Esophagus mucosa (tissue), 1 donor: ENCODE data around the gene ABCA4. TPM values are rescaled to one million over a fixed set of nuclear protein-coding genes. Genes with fewer than 3 reads are reported as not detected.
"Not testable (repeated sequence)": the region's sequence is repeated elsewhere in the genome, so short reads cannot be mapped to it uniquely, and the experiment has no call there.

Source experiments
- ATAC-seq: fragments of 200-7000 bp; cut with Tn5 transposase; one replicate; pipeline ENCODE4 v1.9.1; 2020
- total RNA-seq: library from RNA; stranded (reverse); gene quantifications from one replicate; pipeline ENCODE4 v1.2.4, GENCODE V29; 2023
- donor health status: DM: yes; HTN: yes; CAD: no.

The ABCA4 gene
- total RNA-seq: 0.08 TPM

DNA sequence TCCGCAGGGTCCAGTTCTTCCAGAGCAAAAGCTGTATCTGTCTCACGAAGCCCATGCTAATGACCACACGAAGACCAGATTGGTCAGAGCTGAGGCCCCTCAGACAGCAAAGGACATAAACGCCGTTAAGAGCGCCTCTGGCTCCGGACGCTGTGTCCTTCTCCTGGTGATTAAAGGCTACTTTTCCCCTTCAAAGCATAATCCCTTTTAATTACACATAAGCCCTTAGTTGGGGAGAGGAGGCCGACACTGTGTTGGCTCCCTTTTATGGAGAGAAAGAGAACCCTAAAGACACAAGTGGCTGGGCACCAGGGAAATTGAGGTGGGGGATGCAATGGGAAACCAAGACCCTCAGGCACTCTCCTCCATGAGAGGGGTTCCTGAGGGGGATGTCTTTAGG, at the start of gene ABCA4:
Gene ABCA4 (minus strand): TSS at position 158 of the 400 bp plus-strand sequence. CDS start 103 bp downstream, at position 55.
- ATAC-seq: no peak

DNA sequence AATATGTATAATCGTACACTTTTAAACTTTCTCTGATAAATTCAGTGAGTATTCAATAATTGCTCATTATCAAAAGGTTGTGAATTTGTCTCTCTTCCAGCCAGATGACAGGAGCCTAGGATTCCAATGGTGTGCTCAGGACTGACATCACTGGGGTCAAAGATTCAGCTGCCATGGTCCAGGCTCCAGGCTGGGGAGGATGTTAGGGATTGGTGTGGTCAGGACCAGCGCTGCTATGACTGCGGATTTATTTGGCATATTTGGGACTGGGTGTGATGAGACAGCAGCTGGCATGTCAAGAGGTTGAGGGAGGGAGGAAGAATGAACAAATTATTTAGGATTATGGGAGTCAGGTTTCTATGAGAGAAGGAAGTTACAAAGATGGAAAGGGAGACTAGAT, 48.2 kb upstream of the ABCA4 start:
- ATAC-seq: no peak

DNA sequence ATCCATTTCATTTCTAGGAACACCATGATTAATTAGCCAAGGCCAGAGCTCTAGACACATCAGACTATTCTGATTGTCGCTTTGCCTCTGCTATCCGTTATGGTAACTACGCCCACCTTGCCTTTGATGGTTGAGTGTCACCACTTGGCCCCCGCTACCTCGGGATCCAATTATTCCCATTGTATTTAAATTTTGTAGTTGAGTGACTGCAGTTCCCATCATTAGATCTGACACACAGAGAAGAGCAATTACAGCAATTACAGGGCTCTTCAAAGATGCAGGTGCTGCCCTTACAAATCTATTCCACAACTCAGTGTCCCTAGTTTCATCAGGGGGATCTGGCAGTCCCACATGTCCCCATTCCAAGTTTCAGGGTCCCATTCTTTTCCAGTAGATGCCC, 44.9 kb upstream of the ABCA4 start:
- ATAC-seq: no peak

DNA sequence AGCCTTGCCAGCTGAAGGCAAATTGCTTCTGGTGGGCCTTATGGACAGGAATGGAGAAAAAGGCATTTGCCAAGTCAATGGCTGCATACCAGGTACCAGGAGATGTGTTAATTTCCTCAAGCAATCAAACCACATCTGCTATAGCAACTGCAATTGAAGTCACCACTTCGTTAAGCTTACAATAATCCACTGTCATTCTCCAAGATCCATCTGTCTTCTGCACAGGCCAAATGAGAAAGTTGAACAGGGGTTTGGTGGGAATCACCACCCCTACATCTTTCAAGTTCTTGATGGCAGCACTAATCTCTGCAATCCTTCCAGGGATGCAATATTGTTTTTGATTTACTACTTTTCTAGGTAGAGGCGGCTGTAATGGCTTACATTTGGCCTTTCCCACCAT, 43.9 kb upstream of the ABCA4 start:
- not testable (repeated sequence) for ATAC-seq

DNA sequence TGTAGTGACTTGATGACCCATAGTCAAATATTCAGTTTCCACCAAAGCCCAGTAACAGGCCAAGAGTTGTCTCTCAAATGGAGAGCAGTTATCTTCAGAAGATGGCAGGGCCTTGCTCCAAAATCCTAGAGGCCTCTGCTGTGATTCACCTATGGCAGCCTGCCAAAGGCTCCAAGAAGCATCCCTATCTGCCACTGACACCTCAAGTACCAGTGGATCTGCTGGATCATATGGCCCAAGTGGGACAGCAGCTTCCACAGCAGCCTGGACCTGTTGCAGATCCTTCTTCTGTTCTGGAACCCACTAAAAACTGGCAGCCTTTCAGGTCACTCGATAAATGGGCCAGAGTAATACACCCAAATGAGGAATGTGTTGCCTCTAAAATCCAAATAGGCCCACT, 43.2 kb upstream of the ABCA4 start:
- ATAC-seq: not testable (repeated sequence)

DNA sequence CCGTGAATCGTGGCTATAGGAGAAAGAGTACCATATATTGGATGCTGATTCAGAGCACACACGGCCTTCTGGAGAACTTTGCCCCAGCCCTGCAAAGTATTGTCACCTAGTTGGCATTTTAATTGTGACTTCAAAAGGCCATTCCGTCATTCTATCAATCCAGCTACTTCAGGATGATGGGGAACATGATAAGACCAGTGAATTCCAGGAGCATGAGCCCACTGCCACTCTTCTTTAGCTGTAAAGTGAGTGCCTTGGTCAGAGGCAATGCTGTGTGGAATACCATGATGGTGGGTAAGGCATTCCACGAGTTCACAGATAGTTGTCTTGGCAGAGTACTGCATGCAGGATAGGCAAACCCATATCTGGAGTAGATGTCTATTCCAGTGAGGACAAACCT, 42.3 kb upstream of the ABCA4 start:
- not testable (repeated sequence) for ATAC-seq

DNA sequence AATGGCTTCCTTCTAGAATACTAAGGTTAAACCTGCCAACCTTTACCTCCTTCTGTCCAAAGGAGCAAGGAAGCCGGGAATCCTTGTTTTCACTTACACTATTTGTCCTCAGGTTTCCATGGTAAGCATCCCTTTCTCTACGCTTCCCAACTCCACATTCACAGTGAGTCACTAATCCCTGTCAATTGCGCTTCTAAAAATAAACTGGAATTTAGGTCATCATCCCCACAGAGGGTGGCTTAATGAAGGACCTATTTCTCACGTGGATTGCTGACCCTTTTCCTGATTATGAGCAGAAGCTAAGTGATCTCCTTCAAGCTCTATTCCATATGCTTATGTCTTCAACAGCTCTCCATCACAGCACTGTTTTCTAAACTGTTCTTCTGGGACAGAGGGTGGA, 39.9 kb upstream of the ABCA4 start:
- ATAC-seq: no peak

DNA sequence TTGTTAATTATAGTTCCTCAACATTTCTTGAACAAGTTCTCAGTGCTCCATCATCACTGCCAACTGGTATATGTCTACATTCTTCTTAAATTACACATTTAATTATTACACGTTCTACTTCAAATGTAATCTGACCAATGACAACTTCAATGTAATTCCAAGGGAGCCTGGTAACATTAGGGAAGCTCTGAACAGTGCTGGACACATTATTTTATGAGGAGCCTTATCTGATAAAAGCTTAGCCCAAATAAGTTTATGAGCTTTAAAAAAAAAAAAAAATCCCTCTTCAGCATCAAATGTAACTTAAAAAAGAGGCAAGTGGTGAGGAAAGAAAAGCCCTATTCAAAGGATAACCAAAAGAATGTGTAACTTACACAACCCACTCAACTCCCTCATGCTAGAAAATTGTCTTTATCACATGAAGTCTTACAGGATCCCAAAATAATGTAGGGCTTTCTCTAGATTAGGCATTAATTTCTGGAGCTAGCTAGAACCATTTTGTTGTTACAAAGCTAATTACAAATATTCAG, 35.2 kb upstream of the ABCA4 start:
- ATAC-seq: no peak

DNA sequence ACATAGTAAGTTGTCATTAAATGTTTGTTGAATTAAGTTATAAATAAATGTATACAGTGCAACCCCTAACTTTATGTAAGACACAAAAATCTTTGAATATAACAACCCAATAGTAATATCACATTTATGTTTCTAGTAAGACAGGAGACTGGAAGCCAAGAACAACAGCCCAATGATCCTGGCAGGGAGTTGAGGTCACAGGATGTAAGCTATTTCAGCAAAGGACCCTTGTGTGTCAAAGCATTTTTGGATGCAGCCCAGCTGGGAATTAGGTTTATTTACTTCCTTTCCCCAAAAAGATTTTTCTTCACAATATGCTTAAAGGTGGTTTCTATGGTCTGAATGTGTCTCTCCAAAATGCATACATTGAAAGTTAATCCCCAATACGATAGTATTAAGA, 34.0 kb upstream of the ABCA4 start:
- ATAC-seq: no peak

DNA sequence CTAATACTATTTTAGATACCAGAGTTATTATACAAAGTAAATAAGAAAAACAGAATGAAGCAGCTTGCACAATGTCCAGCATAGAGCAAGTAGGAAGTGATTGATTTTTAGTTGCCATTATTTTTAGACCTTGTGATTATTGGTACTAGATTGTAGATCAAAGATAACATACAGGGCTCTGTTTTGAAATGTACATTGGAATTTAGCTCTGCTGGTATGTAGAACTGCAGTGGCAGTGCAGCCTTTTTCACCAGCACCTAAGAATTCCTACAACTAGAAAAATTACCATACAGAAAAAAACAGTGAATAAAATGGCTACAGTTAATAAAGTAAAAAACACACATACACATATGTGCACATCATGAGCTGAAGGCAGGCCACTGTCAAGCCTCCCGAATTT, 32.2 kb upstream of the ABCA4 start:
- no peak for ATAC-seq

DNA sequence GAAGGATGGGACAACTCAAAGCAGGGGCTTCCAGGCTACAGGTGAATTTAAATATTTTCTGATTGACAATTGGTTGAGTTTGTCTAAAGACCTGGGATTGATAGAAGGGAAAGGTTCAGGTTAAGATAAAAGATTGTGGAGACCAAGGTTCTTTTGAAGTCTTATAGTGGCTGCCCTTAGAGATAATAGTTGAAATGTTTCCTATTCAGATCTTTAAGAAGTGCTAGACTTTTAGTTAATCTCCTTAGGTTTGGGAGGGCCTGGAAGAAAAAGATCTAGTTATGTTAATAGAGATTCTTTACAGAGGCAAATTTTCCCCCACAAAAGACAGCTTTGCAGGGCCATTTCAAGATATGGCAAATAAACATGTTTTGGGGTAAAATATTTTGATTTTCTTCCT, 28.2 kb upstream of the ABCA4 start:
- ATAC-seq: not testable (repeated sequence)

DNA sequence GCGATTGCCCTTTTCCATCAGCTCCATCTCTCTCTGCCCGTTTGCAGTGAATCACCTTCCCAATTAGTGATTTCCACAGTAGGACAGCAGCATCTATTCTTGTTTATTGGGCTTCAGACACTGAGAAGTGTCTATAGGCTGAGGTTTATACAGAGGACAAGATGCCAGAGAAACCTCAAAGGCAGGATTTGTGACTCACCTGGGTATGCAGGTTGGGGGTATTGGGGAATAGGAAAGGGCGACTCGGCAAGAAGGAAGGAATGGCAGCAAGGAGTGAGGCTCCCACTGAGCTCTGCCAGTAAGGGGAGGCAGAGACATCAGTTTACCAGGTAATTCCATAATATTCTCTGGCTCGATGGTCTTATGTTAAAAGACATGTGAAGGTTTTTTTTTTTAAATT, 25.3 kb upstream of the ABCA4 start:
- no peak for ATAC-seq

DNA sequence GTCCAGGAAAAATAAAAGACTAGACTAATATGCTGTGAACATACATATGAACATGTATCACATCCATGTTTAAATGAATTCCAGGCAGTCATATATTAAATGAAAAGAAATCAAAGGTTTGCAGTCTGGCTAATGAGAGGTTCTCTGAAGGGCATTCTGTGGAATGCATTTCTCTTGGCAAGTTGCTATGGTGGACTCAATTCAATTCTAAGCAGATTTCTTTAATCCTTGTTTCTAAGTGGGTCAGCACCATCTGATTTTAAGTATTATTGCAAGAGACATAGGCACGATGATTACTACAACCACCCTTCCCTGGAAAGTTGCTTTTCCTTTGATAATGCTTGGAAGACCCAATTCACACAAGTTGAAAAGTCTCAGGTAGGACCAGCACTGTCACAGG, 23.9 kb upstream of the ABCA4 start:
- no peak for ATAC-seq

DNA sequence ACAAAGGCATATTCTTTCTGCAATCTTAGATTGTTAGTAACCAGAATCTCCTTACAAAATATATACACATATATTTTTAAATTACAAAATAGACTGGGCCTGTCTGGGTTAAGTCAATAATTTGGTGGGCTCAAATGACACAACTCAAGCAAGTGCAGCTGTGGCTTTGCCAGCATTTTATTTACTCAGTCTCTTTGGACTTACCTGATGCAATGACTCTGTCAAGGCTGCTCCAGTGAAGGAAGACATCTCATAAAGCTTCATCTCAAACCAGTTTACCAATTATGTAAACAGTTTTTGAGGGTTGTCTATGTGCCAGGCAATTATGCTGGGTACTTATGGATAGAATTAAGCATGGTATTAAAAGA, 22.8 kb upstream of the ABCA4 start:
- ATAC-seq: no peak

DNA sequence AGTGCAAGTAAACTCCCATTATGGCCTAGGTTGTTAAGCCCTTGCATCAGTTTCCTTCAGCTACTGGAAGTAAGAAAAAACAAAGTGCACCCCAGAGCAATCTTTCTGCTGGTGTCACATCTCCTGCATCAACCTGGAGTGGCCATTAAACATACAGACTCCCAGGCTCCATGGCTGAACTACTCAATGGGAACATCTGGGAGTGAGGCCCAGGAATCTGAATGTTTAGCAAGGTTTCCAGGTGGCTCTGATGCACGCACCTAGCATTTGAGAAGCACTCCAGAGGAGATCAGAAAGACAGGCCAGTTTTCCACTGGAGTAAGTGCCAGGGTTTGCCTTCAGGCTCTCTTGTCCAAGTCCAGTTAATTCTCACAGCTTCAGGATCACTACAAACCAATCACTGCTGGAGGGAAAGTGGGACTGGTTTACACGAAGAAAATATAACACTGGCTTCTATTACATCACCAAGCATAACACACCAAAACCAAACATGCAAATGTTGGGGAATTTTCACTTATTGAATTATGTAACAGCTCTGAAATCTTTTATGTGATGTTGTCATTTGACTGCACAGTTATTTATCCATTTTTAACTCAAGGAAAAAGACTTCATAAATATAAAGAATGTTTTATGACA, 22.3 kb upstream of the ABCA4 start:
- no peak for ATAC-seq

DNA sequence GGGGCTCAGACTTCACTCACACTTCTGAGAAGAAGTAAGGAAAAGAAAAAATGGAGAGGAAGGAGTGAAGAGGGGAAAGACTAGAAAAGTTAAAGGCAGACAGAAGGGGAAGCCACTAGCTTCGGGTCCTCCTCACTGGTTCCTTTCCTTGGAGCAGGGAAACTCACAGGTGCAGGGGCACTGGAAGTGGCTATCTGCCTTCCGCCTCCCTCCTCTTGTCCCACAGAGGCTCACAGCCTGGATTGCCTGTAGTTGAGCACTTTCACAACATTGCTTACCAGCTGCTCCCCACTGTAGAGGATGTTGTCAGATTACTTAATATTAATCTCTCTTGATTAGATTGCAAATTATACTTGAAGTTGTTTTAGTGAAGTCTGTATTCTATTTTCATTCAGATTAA, 21.6 kb upstream of the ABCA4 start:
- ATAC-seq: no peak

DNA sequence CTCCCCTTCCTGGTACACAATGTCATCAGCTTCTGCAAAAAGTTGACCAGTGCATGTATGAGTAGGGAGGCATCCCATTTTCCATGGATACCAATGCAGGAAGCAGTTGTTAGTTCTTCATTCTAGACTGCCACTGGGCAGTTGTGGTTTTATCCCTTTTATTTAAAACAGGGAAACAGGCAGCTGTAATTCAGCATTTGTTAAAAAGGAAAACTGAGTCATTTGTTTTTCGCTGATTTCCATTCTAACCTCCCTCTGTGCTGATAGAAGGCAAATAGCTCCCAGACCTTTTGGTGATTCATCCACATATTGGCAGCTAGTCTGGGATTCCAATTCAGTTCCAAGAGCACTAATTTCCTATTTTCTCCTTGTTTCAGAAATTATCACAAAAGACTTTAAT, 21.1 kb upstream of the ABCA4 start:
- ATAC-seq: no peak

DNA sequence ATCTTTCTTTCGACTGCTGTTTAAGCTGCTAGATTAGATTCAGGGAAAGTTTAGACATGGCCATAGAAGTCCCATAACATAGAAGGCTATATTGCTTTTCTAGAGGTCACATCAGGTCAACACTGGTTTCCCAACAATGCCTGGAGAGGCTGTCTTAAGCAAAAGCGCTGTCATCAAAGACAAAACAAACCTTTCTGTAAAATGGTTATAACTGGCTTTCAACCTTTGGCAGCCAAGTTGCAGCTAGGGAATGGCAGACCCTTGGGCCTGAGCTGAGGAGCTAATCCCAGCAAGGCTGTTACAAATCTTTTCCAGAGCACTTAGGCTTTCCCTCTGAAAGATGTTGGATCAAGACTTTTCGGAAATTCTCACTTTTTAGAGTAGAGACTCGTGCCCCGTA, 11.2 kb upstream of the ABCA4 start:
- no peak for ATAC-seq

DNA sequence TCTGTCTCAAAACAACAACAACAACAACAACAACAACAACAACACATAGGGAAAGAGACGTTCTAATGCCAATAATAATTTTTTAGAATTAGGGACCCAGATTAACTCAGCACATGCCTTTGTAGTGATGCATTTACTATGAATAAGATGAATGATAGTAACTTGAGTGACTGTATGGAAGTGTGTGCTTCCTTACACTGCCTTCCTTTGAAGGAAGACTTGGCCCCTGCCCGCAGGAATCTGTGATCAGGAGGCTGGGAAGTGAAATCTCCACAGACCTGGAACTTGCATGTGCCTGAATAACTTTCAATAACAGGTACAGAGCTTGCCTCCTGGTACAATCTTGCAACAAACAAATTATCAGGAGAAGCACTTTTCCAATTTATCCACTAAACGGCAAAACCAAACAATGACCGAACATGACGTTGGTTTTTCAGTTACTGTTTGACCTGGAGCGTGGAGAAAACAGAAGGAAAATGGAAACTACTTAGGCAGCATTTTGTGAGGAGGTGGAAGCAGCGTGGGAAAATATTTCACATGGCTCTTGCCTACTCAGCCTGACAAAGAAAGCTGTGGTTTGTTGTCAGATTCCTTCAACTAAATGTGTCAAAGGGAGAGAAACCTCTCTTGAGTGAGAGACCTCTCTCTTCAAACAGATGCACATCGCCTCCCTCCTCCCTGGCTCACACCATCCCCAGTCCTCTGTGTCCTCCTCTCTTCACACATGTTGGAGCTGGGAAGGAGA, 10.1 kb upstream of the ABCA4 start:
- no peak for ATAC-seq

DNA sequence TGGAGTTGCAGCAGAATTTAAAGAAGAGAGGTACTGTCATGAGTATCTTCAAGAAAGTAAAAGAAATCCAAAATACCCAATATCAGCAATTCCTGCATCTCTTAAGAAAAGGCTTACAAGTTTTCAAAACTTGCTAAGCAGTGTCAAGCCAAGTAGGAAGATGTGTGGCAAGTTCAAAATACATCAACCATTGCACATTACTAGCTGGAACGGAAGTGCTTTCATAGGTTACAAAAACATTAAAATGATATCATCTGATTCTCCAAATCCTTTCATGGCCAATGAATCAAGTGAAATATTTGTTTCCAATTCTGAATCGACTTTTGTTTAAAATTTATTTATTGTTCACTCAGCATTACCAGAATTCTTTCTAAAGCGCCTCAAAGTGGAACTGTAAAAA, 5.7 kb upstream of the ABCA4 start:
- no peak for ATAC-seq

DNA sequence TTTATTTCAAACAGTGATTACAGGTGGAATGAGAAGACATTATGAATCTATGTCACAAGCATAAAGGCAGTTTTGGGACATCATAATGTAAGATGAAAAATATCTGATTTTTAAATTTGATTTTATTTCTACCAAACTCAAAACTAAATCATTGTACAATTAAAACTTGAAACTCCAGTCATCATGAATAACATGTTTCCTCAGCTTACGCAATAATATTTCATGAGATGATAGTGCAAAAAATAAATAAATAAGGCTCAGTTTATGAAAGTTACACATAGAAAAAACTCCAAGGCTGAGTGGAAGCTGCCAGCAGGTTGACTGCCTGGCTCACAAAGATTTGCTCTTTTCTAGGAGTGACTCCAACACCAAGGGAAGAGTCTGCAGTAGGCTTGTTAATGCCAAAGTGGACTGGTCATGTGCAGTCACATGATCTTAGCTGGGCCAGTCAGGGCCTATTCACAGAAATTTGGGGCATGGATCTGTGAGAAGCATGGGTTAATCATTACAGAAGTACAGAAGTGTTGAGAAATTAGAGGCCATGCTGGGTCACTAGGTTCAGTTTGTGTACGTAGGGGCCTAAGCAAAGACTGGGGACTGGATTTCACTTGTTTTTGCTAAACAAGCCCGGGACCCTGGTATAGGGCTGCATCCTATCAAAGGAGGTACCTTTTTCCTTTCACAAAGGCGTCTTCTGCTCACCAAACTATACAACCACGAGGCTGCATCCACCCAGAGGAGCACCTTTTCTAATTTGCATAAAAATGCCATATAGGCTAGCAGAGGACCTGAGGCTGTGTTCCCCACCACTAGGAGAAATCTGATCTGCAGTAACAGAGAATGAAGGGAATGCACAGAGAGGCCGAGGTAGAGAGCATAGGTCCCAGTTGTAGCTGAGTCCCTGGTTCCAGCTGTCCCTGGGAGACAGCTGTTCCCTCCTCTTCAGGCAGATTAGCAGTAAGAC, 4.9 kb upstream of the ABCA4 start:
- ATAC-seq: no peak

DNA sequence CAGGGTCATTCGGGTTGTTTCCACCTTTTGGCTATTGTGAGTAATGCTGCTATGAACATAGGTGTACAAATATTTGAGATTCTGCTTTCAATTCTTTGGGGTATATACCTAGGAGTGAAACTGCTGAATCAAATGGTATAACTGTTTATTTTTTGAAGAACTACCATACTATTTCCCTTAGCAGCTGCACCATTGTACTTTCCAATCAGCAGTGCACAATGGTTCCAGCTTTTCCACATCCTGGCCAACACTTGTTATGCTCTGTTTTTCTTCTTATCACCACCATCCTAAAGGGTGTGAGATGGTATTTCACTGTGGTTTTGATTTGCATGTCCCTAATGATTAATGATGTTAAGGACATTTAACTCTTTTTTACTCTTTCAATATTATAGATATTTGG, 3.6 kb upstream of the ABCA4 start:
- ATAC-seq: no peak
